Amniotic stem cell (primary cell): Measurements from ENCODE around the gene JADE2.

Experiments
- DNase-seq: peaks from one replicate; lab custom pipeline; 2025; lab: John Stamatoyannopoulos, UW

JADE2 gene

DNA sequence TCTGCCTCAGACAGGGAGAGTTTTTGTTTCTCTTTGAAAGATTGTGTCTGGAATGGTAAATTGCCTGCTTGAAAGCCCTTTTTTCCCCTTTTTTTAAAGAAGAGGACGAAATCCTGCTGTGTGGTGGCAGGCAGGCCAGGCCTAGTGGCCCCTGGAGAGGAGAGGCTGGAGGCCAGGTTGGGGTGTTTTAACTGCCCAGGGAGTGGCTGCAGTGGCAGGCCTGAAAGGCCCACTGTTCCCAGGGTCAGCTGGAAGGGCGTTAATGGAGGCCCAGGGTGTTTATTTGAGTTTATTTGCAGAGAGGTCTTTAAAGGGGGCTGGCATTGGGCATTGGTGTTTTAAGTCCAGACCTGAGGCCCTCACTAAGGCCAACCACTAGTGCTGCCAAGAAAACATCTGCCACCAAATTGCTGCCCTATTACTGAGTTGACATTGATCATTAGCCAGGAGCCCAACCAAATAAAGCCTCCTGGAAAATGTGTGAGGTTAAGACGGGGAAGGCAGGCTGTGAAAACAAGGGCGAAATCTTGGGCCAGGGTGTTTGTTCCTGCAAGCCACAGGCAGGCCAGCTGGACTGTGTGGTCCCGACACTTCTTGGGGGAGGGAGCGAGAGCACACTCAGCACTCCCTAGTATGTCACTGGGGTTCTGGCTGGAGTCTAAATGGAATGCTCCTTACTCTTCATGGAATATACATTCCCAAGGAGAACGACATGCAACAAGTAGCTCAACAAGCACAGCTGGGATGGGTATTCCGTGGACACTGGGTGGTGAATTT is 5.0 kb downstream of the JADE2 start:
- no peak for DNase-seq

DNA sequence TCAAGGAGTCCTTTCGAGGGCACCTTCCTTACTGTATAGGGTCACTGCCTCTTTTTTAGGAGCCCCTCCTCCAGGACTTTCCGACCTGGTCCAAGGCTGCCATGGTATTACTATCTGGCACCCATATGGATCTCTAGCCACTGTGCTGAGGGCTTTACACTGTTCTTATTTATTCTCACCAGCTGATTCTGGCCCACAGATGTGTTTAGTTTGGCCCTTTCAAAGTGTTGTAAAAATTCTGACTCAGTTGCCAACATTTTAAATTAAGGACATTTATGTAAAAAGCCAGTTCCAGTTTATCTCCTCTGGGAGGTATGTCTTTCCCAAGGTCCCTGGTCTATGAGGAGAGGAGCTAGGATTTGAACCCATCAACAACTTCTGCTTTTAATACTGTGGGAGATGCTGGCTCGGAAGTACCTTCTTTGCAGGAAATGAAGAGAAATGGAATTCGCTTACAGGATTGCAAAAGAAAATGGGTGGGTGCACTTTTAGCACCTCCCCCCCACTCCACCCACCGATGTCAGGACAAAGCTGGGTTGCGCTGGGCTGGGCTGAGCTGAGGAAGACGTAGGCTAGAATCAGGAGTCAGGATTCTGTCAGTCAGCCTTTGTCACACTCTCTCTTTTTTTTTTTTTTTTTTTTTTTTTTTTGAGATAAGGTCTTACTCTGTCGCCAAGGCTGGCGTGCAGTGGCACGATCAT is 7.8 kb downstream of the JADE2 start:
- DNase-seq = no peak

DNA sequence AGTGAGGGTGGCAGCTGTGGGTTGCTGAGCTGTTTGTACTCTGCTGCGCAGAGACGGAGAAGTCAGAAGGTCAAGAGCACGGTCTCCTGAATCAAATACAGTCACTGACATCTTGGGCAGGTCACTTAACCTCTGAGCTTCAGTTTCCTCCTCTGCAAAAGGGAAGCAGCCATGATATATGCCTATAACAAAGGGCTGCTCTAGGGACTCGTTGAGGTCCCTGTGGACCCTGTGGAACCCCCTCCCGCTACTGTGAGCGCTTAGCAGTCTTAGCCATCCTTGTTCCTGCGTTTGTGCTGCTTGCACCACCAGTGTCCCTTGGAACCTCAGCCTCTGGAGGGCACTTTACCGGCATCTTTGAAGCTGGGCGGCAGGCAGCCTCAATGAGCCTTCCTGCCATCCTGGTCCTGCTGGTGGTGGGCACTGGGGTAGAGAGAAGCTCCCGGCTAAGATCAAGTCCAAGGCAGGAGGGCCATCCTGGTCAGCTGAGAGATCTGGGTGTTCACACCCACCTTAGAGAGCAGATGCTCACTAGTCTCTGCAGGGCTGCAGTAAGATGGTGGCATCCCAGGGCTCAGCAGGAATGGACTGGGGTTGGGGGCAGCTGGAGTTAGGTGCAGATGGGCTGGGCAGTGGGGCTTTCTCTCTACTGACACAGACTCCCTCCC is 8.7 kb downstream of the JADE2 start:
- DNase-seq = no peak

DNA sequence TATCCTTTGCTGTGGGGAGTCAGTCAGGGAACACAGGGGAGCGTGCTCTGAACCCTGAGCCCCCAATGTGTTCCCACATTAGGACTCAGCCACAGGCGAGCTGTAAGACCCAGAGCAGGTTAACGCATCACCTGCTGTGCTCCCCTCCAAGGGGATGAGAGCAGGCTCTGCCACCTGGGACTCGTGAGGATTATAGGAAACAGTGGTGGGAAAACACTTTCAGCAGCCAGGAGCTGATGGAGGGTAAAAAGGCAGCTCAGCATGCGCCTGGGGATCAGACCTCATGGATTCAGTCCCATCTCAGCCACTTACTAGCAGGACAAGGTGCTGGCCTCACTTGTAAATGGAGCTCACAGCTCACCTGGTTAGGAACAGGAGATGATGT is 9.2 kb downstream of the JADE2 start:
- DNase-seq = no peak

DNA sequence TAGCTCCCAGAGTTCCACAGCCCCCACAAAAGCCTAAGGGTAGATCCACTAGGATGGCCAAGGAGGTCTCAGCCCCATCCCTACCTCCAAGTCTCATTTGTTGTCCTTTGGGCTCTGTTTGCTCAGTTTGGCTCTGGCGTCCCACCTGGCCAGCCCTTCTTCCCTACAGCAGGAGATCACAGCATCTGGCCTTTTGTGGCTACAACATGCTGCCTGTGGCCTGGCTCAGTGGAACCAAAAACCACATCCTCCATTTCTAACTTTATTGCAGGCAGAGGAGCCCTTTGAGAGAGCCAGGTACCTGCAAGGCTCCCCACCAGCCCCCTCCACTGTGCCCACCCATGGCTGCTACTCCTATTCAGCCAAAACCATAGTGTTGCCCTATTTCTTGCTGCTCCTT is 11.4 kb downstream of the JADE2 start:
- DNase-seq = no peak

DNA sequence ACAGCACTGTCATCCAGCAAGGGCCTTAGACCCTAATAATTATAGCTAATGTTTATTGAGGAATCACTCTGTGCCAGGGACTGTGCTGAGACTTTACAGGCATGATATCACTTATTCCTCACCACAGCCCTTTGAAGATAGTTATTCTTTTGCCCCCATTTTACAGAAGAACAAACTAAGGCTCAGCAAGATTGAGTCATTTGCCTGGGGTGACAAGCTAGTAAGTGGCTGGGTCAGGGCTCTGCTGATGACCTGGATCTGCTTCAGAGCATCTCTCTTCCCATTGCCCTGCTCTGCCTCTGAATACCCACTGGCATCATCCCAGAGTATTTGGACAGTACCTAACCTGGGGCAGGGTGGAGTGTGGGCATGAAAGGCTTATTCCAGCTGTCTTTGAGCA is 11.8 kb downstream of the JADE2 start:
- no peak for DNase-seq

DNA sequence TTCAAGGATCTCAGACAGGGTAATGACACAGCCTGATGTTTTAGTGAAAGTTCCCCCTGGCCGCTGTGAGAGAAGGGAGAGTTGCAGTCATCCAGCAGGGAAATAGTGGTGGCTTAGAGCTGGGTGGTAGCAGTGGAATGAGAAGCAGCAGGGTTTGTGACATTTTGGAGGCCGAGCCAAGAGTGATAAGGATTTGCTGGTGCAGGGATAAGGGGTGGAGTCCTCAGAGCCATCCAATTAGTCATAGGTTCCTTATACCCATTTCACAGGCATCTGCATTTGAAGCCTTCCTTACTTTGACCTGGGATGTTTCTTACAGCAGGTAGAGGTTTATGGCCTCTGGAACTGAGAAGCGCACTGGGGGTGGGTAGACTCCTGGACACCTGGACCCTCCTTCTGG is 12.8 kb downstream of the JADE2 start:
- DNase-seq = no peak

DNA sequence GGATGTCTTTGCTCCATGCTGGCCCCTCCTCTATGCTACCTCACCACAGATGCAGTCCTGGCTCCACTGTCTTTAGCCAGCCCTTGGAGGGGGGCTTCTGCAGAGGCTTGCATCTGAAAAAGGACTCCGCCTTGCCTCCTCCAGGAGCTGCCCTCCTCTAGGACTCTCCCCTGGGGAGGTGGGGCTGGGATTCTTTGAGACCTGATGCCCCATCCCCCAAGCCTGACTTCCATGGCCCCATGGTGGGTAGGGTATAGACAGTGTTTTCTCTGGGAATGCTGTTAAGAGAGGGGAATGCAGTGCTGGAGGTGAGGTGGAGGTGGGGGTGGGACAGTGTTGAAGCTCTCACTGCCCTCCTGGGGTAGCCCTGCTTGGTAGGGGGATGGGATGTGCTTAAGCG is 14.3 kb downstream of the JADE2 start:
- DNase-seq = no peak

DNA sequence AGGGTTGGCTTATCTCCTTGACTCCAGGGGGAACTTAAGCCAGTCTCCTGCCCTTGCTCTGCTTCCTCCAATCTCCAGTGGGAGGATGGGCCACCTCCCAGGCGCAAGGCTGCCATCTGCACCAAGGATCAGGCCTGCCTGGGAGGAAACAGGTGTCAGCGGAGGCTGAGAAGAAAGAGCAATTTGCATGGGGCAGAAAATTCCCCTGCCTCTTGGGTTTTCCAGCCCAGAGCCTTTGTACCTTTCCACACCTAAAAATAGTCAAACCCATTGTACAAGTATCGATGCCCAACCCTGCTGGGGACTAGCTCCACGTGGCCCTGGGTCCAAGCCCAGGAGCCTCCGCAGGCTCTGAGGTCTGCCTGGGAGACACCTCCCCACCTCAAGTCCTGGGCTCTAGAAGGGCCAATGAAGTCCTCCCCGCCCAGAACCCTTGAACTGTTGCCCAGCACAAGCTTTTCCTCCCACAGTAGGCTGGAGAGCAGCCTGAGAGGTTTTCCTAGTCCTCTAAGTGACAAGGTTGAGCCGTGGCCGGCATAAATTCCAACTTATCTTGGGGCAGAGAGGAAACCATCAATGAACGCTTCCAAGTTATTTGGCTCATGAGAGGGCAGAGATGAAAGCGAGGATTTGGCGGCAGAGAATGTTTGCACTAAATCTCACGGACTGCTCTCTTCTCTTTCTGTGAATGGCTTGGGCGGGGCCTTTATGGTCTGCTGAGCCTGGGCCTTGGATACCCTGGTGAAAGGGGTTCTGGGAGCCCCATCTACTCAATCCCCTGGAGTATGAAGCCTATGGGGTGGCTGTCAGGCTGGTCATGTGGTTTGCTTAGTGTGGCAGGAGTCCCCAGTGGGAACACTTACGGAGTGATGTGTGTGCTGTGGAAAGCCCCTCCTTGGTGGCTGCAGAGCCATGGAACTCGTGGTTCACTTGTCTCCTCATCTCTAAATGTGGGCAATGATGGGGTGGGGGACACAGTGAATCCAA is 15.6 kb downstream of the JADE2 start:
- no peak for DNase-seq

DNA sequence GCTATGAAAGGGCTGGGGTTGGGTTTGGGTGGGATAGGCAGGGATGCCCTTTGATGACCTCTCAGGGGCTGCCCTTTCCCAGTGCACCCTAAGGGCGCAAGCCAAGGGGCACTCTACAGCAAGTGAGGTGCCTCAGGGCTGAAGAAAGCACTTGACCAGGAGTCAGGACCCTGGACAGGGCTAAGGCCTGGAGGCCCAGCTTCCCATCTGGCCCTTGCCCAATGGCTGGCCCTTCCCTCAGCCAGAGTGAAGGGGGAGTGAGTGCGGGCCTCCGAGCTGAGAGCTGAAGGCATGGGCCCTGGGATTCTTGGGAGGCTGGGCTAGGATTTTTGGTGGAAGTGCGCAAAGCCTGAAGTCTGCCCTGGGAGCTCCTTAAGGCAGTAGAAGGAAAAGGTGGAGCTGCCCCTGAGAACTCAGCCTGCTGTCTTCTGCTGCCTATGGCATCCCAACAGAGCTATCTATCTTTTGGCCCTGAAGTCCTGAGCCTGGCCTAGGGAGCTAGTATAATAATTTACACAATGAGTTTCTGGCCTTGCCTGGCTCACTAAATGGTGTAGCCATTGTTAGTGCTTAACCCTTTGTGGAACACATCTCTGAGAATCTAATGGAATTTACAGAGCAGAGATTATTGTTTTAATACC is 16.4 kb downstream of the JADE2 start:
- DNase-seq = peak; percentile 27

DNA sequence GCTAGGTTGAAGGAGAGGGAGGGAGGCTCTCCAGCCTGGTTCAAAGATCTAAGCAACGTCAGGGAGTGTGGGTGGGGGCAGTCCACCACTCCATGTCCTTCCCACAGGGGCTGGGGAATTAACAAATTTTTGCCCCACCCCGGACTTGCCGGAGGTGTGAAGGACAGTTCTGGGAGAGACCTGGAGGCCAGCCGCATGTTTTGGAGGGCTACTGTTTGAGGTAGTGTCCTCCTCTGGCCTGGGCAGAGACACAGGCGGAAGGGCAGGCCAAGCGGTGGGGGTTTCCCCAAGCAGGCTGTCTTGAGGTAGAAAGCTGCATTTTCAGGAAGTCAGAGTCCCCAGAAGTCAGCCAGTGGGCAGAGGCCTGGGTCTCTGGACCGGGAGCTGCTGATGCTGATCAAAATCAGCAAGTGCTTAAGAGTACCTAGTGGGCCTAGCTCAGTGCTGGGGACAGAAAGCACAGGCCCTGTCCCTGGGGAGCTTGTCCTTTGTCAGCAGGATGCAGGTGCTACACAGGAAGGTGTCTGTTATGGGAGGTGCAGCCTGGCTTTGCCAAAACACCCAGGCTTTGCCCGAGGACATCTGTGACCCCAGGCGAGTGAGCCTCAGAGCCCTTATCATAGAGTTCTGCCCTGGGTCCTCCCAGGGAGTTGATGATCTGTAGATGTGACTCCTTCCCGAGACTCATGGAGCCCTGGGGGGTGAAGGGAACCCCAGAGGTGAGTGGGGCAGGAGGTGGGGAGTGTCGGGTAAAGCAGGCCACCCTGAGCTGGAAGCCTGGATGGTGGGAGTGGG is 18.5 kb downstream of the JADE2 start:
- DNase-seq = no peak

DNA sequence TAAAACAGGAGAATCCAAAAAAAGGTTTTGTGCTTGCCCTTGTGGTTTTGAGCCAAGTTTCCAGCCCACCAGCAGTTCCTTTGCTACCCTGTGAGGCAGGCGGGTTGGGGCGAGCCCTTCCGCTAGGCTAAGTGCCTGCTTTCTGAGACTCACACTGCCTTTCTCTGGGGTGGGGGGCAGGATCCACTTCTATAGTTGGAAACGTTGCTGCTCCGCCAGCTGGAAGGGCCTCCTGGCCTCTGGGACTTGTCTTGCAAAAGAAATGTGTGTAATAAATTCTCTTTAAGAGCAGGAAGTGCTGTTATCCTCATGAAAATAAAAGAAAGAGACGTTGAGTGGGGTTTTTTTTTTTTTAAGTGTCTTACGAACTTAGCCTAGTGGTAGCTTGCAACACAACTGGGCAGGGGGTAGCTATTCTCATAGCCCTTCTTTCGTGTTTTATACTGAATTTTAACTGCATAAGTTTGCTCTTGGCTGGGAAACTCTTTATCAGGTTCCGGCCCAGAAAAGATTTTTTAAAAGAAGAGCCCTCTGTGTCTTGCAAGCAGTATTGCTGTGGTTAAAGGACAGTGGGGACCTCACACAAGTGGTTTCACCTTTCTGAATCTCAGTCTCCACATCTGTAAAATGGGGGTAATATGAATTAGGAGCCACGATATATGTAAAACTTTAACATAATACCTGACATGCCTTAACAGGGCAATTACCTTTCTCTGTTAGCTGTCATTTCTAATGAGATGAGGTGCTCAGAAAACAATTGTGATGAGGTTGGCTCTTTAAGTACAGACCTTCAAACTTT is 19.8 kb downstream of the JADE2 start:
- no peak for DNase-seq

DNA sequence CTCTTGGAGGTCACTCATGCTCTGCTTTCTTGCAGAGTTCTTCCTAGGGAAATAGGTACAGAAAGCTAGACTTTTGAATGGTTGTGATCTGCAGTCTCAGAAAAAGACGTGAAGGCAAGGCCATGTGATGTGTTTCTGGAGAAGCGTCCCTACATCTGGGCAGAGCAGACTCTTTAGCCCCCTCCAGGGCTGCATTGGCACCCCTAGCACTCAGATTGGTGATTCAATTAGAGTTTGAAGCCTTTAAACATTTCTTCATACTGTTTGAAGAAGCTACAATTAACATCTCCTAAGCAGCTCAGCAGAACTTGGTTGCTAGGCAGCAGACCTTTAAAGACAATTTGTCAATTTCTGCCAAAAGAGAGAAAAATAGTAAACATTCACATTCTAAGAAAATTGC is 21.6 kb downstream of the JADE2 start:
- DNase-seq = no peak

DNA sequence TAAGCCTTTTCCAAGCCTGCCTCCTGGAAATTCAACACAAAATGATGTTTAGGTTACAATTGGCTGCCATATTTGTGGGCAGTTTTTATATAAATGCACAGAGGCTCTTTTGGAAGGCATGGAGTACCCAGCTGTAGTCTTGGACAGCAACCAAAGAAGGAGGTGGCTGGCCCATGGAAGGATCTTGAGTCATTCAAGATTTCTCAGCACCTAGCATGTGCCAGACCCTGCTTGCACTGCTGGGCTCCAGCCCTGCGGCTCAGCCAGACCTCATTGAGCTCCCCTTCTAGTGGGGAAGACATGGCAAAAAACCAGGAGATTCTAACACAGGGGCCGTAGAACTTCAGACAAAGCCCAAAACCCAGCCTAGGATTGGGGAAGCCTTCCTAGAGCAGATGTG is 22.1 kb downstream of the JADE2 start:
- DNase-seq = peak; percentile 39

DNA sequence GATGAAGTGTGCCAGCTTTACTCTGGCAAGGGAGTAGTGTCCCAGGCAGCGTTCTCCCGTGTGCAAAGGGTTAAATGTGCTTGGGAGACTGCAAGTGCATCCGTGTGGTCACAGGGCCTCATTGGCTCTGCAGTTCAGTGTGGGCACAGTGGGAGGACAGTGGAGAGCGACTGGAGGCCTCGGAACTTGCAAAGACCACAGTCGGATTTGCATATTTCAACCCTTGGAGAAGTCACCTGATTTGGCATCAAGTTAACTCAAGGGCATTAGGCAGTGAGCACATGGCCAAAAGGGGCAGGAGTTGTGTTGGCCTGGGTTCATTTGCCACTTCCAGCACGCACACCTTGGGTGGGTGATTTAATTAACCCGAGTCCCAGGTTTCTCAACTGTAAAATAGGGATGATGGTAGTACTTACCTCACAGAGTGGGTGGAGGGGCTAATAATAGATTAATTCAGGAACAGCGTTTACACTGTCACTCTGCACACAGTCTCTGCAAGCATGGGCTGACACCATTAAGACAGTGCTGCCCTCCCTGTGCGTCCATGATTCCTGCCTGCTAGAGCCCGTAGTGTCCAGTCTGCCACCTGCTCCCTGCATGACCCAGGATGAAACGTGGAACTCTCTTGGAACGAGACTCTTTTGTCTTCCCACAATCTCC is 22.7 kb downstream of the JADE2 start:
- DNase-seq = no peak

DNA sequence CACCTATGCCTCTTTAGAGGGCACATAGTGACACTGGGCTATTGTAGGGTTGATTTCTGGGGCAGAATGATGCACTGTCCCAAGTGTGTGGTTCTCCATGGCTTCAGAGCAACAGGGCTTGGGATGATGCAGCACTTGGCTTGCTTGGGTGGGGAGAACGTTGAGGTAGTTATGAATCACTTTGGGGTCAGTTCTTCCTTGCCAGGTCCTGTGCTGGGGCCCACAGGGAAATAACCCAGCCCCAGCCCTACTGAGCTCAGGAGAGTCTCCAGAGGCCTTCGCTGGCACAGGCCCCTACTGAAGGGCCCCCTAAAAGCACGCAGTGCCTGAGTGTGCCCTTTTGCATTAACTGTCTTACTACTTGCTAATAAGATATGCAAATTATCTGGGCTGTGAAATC is 24.2 kb downstream of the JADE2 start:
- DNase-seq = no peak

DNA sequence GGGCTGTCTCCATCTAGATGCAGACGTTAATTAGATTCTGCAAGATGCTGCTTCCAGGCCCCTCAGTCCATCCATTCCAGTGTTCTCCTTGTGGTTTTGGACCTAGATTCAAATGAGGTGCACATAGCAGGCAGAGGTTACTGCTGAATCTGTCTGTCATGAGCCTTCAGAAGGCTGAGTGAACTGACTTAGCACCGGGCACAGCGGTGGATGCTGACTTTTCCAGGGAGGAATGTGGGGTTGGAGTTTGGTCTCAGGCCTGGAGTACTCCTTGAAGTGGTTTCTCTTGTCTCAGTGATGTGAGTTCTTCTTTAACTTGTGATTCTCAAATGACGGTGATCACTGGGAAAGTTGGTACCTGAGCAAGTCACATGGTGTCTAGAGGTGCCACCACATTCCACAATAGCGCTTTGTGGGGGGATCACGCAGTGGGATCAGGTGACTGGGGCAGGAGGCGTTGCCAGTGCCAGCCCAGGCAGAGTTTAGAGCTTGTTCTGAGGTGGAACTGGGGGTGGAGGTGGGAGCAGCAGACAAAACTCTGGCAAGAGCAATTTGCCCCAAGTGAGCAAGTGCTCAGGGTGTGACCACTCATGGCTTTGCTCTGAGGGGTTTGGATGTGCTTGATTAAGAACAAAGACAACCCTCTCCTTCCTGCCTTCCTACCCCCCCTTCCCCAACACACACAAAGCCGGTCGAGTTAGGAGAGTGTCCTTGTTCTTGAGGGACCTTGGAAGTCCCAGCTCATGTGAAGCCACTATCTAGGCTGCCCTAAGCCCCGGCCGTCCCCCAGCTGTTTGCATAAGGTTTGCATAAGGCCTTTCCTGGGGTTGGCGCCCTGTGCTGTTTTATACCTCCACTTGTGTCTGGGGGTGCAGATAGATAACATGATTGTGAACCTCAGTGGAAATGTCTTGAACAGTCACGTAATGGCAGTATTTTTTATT is 25.1 kb downstream of the JADE2 start:
- DNase-seq = no peak

DNA sequence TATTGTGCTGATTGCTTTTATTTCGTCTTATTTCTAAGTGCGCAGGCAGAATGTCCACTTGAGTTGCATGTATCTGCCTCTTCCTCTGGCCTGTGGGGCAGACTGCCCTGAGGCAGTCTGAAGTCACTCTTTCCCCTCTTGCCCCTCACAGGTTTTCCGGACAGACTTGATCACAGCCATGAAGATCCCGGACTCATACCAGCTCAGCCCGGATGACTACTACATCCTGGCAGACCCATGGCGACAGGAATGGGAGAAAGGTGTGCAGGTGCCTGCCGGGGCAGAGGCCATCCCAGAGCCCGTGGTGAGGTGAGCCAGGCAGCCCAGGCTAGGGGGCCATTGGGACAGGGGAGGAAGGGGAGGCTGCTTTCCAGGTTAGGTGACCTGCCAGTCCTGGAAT is 26.4 kb downstream of the JADE2 start:
- no peak for DNase-seq
